22Rv1 (cell line): ENCODE results near the gene PDE2A.

ENCODE experiments used
- CTCF ChIP-seq: fragments of 450-650 bp; IDR thresholded peaks from 2 replicates; pipeline ENCODE4 v1.5.1; 2017; ENCODE audit warnings: mild to moderate bottlenecking
- ZFX ChIP-seq: fragments of 450-650 bp; IDR thresholded peaks from 2 replicates; pipeline ENCODE4 v1.6.1; 2017; ENCODE audit warnings: antibody characterized with exemption, borderline replicate concordance

GRCh38 chr11:72688929-72689328, 14.7 kb upstream of the PDE2A start:
- TF ChIP-seq CTCF = no peak
- no peak for TF ChIP-seq ZFX
